ENCODE results near the gene NFIL3.

NFIL3 gene

DNA sequence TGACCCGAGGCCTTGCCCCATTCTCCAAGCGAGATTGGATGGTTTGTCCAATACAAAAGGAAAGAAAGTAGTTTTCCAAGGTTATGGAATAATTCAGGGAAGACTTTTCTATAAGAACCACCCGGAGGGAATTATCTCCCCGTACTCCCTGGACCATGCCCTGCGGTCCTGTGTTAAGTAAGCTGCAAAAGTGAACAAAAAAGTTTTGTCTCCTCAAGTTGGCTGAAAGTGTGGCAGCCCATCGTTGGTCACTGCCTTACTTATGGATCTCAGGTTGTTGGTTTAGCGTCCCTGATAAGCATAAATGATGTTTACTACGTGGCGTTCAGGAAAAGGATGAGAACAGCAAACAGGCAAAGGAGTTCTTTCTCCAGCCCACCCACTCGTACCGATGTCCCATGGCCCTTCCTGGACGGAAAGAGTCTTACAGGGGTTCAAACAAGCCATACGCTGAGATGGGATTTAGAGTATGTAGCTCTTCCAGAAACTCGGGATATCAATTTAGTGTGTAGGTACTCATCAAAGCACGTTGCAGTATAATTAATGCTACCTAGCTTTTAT lies 61.5 kb downstream of the NFIL3 start:
- DNase-seq (ENCODE audit: extremely low read depth, low read depth) = no peak
- TF ChIP-seq, protein P1, sequence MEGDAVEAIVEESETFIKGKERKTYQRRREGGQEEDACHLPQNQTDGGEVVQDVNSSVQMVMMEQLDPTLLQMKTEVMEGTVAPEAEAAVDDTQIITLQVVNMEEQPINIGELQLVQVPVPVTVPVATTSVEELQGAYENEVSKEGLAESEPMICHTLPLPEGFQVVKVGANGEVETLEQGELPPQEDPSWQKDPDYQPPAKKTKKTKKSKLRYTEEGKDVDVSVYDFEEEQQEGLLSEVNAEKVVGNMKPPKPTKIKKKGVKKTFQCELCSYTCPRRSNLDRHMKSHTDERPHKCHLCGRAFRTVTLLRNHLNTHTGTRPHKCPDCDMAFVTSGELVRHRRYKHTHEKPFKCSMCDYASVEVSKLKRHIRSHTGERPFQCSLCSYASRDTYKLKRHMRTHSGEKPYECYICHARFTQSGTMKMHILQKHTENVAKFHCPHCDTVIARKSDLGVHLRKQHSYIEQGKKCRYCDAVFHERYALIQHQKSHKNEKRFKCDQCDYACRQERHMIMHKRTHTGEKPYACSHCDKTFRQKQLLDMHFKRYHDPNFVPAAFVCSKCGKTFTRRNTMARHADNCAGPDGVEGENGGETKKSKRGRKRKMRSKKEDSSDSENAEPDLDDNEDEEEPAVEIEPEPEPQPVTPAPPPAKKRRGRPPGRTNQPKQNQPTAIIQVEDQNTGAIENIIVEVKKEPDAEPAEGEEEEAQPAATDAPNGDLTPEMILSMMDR (IDR thresholded peaks at IDR 0.05; ENCODE audit: low read depth, low read length) = no peak

DNA sequence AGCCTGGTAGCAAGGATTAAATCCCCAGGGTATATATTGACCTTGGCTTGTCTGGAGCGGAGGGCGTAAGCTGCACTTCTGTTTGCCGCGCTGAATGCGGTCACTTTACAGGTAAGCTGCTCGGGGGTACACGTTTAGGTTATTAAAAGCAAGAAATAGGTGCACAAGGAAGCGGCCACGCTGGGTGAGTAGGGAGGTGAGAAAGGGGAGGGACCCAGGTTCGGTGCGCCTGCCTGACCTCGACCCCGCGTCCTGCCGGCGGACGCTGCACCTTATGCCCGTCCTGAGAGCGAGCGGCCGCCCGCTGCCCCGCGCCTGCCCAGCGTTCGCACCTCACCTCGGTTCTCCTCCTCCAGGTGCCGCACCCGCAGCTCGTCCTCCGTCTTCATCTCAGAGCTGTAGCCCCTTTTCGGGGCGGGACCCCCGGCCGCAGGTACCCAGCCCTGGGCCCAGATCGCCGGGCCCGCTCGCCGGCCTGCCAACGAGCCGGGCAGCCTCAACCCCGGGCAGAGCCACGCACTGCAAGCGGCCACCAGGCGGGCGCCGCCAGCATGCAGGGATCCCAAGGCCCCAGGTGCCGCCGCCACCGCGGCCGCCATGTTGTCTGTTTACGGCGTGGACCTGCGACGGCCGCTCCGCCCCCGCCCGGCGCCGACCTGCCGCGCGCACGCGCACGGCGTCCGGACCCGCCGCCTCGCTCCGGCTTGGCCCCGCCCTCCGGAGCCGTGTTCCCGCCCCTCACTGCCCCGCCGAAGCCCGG lies 62.2 kb downstream of the NFIL3 start, which contains the start of gene AUH:
Gene AUH, minus strand, starts transcription at position 628 of the 760 bp plus-strand sequence. Its CDS starts 29 bp downstream, at position 599.
- TF ChIP-seq, protein P1 (IDR thresholded peaks at IDR 0.05; ENCODE audit: low read depth, low read length) = no peak
- DNase-seq (ENCODE audit: extremely low read depth, low read depth) = peak; percentile 44

DNA sequence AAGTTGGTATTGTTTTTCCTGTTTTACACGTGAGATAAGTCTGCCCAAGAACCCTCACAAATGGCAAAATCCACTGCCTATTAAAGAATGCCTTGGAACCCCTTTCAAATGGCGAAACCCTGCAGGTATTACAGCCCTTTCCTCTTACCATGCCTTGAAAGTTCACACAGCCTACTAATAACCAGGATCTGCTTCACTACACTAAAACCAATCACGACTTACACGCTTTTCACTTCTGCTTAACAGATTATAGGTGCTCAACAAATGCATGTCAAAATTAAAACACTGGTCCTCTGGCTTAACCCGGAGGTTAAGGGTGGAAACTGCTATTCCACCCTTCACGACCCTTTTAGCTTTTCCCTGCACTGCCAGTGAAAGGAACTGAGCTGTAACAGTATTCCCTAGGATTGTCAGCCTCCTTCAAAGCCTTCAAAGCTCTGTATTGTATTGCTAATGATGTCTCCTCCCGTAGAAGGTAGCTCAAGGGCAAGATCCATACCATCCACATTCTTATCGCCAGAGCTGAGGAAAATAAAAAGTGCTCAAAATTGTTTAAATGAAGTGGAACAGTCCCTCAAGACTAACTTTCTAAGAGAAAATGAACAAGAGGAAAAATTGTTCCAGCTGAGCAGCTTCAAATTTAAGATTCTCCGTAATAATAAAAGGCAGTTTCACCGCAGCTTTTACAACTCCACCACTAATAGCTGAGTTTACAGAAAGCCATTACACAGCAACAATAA lies 62.9 kb downstream of the NFIL3 start:
- no peak for DNase-seq (ENCODE audit: extremely low read depth, low read depth)

DNA sequence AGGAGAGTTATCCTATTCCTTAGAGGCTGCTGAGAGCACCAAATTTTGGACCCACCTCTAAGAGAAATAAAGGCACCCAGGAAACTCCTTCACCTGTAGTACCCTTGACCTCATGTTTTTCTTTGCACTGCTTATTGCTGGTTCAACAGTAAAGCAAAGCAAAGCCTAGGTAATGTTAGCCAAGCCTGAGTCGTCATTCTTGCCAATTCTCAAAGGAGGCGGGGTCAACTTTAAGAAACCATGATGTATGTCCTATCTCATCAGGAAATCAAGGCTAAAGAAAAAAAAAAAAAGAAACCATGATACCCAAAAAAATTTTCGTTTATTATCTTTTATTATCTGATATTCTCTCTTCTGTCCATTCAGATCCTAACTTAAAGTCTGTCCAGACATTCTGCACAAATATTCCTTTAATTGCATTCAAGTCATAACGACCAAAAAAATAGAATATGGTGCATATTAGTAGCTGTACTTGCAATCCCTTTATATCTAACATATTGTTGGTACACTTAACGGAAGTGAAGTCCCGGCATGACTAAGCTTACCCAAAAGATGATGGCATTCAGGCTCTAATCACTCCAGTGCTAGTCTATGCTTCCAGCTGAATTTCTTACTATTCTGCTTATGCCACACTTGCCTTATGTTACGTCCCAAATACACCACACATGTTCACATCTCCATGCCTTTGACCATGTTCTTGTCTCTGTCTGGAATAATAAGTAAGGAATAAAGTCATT lies 63.7 kb downstream of the NFIL3 start:
- DNase-seq (ENCODE audit: extremely low read depth, low read depth) = no peak
- TF ChIP-seq, protein P1 (IDR thresholded peaks at IDR 0.05; ENCODE audit: low read depth, low read length) = no peak

More for the DNA sequence above, 62.9 kb downstream of the NFIL3 start:
- TF ChIP-seq, protein P1 (IDR thresholded peaks at IDR 0.05; ENCODE audit: low read depth, low read length) = no peak

DNA sequence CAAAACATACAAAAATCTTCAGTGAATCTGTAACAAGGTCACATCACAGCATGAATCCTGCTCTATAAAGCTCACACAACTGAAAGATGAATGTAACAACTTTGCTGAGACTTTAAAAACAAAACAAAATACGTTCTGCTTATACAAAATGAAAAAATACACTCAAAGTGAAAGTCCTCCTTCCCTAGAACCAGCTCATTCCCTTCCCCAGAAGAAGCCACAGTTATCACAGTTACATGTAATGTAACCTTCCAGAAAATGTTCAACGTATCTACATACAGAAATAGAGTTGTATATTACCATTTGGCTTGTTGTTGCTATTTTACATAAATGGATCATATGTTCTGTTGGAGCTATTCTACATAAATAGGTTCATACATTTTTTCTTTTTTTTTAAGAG lies 64.5 kb downstream of the NFIL3 start:
- no peak for DNase-seq (ENCODE audit: extremely low read depth, low read depth)

More for the DNA sequence above, 64.5 kb downstream of the NFIL3 start:
- TF ChIP-seq, protein P1 (IDR thresholded peaks at IDR 0.05; ENCODE audit: low read depth, low read length) = no peak

Data from AG09319 (cell line).